CD4-positive, alpha-beta T cell treated with Interleukin-17A for 4 hours (primary cell): ENCODE data around the gene ERVW-1.
"Not testable (repeated sequence)": the region's sequence is repeated elsewhere in the genome, so short reads cannot be mapped to it uniquely, and the experiment has no call there.

Experiments used
- DNase-seq: peaks from one replicate; pipeline ENCODE4 v3.0.0-alpha.2; 2020; ENCODE audit warnings: mixed read lengths

Gene ERVW-1

DNA sequence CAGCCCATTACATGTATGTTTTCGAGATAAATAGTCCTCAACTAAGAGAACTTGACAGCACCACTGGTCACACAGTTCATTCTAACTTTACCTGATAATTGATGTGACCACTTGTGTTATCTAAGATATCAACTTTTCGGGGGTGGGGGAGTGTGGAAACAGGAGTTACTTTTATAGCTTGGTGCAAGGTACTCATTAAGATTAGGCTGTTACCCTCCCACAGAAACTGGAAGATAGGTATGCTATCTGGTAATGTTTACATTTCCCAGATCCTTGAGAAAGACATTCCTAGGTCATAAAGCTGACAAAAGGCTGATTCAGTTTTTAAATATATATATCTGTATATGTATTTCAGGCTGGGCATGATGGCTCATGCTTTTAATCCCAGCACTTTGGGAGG is 11.1 kb downstream of the ERVW-1 start:
- no peak for DNase-seq

DNA sequence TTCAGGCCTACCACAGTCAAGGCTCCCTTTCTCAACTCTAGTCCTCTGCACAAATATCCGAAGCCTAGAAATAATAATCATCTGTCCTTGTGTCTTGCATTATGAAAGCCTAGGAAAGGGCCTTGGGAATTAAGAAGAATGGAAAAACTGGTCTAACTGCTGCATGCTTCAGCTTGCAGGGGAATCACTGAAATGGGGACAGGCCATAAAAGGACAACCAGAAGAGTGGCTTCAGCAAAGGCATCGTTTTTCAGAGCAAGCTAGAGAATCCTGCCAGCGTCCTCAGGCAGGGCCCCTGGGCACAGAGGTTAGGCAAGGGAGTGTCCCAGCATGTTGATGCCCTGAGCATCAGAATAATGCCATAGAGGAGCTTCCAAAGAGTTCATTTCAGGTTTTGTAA is 13.2 kb downstream of the ERVW-1 start:
- no peak for DNase-seq

DNA sequence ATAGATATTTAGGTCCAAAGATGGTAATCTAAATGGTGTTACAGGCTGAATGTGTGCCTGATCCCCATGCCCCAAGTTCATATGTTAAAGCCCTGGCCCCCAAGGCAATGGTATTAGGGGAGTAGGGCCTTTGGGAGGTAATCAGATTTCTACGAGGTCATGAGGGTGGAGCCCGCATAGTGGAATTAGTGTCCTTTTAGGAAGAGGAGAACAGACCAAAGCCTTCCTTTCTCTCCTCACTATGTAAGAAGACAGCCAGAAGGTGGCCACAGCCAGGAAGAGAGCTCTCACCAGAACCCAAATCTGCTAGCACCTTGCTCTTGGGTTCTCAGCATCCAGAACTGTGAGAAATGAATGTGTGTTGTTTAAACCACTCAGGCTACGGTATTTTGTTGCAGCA is 15.2 kb downstream of the ERVW-1 start:
- no peak for DNase-seq

DNA sequence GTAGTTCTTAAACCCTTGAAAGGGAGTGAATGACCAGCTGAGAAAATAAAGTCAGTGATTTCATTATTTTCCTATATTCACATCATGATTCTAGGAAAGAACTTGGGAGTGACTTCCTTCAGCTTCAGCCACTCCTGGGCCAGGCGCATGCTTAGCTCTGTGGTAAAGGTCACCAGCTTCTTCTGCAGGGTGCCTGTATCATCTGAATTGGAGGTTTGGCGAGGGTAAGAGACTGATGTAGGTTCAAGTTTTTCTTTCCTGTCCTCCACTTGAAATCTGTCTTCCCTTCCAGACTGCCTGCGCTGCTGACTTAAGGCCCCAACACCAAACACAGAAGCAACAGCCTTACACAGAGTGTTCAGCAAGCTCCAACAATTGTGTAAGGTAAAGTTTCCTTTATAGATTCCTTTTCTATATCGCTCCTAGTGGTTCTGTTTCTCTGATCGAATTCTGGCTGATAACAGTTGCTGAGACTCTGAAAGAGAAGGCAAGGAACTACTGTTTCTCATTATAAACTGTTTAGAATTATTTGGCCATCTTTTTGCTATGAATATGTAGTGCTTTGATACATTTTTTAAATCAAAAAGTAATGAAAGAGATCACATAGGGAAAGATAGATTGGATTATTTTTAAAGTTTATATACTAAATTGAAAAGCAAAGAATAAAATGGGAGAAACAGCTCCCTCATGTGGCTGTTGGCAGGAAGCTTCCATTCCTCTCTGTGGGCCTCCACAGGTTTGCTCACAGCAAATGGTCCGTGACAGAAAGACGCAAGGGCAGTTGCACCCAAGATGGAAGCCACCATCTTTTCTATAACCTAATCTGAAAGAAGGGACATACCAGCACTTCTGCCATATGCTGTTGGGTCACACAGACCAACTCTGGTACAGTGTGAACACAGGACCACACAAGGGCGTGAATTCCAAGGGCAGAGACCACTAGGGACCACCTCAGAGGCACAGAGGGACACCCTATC is 16.4 kb downstream of the ERVW-1 start:
- DNase-seq: peak; percentile 39

DNA sequence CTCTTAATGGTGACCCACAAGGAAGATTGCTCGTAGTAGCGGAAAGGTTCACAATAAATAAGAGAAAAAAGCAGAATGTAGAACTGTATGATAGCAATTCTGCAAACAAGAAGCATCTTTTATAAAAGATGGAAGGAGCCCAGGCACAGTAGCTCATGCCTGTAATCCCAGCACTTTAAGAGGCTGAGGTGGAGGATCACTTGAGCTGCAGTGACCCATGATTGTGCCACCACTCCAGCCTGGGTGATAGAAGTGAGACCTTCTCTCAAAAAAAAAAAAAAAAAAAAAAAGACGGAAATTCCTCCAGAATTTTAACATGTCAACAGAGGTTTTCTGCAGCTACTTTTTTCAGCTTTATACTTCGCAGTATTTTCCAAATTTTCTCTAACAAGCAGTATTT is 17.2 kb downstream of the ERVW-1 start:
- no peak for DNase-seq

DNA sequence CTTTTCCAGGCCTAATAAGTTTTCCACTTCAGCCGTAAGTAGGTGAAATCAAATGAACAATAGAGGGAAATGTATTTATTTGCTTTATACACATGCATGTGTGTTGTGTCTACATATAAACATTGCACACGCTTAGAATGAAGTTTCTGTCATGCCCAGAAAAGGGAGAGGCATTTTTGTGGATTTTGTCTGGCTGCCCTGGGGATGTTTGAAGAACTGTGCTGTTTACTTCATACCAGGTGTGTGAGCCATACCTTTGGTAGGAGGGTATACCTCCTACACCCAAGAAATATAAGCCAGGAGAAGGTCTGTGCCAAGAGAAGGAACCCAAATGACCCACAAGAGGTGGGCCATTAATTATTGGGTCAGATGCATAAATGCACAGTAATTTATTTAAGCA is 17.6 kb downstream of the ERVW-1 start:
- DNase-seq: no peak

DNA sequence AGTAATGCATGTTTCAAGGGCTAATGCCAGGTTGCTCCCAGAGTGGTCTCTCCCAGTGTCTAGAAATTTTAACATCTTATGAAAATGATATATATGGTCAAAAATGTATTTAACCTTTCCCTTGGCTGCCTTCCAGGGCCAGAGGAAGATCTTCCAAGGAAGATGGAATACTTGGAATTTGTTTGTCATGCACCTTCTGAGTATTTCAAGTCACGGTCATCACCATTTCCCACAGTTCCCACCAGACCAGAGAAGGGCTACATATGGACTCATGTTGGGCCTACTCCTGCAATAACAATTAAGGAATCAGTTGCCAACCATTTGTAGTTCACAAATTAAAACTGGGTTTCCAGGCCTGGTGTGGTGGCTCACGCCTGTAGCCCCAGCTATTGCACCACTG is 21.5 kb downstream of the ERVW-1 start:
- DNase-seq: no peak

DNA sequence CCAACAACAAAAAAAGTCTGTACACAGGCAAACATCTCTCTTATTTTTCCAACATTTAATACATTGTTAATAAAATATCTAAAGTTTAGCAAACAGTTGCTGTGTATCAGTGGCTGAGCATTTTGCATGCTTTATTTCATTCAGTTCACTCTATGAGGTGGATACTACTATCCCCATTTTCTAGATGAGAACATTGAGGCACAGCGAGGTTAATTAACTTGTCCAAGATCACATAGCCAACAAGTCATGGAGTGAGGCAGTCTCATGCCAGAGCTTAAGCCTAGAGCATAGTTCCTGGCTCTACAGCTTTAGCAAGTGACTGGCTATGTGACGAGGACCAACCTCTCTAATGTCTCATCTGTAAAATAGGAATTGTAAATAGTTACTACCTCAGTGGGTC is 26.1 kb downstream of the ERVW-1 start:
- no peak for DNase-seq

DNA sequence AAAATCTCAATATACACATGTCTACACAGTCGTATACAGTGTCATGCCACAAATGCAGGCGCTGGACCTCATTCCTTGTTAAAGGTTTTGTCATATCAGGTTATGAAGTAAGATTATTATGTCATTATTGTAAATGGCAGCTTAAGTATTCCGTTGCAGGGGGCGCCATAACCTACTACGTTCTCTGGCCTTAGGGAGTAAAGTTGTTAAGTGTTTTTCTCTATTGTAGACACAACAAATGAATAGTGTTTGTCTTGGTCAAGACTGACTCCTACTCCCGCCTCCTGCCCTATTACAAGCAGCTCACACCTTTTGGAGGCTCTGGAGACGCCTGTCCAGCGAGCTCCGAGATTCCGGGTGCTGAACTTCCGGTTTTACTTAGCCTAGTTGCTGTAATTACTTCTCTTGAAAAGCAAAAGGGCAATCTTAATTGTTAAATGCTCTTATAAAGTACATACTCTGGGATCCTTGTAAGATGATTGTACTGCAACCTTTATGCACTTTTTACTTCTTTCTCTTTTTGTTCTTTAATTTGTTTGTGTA is 29.5 kb downstream of the ERVW-1 start:
- peak; percentile 70 for DNase-seq

DNA sequence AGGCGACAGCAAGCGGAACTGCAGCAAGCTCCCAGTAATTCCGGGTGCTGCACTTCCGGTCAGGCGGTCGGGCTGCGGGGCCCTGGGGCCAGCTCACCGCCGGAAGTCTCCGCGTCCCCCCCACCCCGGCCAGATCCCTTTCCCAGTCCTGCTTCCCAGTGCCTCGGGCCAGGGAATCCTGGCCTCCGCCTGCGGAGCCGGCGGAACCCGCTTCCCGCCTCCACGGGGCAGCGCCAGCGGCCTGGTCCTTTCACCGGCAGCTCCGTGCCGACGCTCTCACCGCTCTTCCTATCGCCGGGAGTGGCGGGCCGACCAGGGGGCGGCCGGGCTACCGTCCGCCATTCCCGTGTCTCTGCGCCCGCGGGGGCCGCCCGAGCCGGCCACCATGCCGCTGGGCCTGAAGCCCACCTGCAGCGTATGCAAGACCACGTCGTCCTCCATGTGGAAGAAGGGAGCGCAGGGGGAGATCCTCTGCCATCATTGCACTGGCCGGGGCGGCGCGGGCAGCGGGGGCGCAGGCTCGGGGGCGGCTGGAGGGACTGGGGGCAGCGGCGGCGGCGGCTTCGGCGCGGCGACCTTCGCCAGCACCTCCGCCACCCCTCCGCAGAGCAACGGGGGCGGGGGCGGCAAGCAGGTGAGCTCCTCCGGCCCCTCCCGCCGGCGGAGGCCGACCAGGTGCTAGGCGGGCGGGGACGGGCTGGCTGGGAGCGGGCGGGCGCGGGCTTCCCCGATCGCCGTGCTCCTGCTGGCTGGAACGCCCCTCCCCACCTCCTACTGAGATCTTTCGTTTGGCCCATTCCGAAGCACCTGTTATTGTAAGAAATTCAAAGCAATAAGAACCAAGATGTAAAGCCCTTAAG is 30.2 kb downstream of the ERVW-1 start, which contains the start of gene GATAD1:
TSS of gene GATAD1 (plus strand) at position 138 of the 860 bp plus-strand sequence. CDS start at position 386, 248 bp downstream.
- peak; percentile 85 for DNase-seq

DNA sequence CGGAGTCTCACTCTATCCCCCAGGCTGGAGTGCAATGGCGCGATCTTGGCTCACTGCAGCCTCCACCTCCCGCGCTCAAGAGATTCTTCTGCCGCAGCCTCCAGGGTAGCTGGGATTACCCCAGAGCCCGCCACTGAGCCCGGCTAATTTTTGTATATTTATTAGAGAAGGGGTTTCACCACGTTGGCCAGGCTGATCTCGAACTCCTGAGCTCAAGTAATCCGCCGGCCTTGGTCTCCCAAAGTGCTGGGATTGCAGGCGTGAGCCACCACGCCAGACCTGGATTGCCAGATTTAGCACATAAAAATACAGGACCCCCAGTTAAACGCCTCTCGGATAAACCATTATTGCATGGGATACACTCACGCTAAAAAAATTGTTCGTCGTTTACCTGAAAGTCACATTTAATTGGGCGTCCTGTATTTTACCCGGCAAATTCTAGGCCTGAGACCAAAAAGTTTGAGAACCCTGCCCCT is 30.8 kb downstream of the ERVW-1 start:
- DNase-seq: no peak

DNA sequence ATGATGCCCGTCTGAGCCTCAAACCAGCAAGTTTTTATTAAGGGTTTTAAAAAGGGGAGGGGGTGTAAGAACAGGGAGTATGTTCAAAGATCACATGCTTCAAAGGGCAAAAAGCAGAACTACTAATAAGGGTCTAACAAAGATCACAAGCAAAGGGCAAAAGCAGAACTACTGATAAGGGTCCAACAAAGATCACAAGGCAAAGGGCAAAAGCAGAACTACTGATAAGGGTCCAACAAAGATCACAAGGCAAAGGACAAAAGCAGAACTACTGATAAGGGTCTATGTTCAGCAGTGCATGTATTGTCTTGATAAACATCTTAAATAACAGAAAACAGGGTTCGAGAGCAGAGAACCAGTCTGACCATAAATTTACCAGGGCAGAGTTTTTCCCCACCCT is 35.0 kb downstream of the ERVW-1 start:
- DNase-seq: not testable (repeated sequence)

DNA sequence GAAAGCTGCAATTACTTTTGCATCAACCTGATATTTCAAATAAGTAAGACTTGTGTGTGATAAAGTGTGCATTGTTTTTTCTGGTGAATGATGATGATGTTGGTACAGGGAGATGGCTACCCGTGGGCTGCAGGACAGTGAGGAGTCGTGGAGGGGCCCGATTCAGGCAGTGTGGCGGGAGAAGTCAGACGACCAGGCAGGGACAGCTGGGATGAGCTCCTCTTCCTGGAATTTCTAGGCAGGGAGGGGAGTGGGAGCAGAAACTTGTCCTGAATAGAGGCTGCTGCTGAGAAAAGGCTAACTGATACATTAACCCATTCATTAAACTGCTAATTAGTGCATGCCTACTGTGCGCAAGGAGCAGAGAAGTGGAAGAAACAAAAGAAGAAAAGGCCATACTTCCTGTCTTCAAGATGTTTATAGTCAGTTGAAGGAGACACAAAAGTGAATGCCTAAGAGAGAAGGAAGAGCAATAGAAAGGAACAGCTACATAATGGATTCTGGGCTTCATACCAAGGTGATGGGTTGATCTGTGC is 39.7 kb downstream of the ERVW-1 start:
- no peak for DNase-seq

DNA sequence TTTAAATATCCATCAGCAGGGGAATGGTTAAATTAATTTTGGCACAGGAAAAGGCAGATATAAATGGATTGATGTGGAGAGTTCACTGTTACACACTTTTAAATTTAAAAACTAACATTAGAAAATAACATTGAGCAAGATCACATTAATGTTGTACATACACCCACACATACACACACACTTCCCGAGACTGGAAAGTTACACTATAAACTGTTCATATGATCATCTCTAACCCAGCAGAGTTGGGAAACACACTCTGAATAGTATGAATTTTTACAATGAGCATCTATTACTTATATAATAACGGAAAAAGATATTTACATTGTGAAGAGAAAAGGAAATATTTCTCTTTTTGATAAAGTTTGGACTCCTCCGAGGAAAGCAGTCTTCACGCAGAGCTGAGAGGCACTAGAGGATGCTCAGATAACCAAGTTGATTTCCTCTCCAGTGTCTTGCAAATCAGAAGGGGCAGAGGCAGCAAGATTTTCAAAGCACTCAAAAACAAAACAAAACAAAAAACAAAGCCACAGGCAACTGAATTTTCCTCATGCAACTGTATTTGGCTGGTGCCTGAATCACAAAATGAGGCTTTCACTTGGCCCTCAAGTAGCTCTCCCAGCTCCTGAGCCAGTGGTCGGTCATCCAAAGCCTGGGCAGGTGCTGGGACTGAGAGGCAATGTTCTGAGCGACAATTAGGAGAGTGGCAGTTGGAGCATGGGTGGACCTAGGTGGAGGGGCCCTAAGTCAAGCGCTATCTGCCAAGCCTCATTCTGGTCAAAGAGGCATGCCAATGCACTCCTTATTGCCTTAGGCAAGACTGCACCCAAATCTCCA is 40.9 kb downstream of the ERVW-1 start:
- DNase-seq: no peak

DNA sequence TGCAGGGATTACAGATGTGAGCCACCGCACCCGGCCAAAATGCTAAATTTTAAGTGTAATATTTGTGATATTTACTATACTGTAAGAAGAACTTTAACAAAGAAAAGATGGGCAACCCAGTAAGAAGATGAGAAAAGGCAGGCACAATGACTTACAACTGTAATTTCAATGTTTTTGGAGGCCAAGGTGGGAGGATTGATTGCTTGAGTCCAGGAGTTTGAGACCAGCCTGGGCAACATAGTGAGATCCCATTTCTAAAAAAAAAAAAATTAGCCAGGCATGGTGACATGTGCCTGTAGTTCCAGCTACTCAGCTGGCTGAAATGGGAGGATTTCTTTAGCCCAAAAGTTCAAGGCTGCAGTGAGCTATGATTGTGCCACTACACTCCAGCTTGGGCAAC is 42.2 kb downstream of the ERVW-1 start:
- DNase-seq: no peak

DNA sequence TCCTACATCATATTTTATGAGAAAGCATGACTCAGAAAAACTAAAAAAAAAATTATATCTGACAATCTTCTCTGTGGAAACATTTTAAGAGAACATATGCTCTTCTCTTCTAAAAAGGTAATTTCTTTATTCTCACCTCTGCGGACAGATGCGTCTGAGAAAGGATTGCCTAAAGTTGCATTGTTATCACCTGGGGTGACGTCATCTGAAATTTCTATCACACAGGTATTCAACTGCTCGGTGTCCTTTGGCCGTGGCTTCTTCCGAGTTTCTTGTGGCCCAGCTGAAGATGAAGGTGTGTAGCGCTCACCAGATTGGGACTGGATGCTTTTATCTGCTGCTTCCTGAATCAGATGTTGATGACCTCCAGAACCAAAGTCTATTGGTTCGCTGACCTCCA is 44.7 kb downstream of the ERVW-1 start:
- DNase-seq: no peak

DNA sequence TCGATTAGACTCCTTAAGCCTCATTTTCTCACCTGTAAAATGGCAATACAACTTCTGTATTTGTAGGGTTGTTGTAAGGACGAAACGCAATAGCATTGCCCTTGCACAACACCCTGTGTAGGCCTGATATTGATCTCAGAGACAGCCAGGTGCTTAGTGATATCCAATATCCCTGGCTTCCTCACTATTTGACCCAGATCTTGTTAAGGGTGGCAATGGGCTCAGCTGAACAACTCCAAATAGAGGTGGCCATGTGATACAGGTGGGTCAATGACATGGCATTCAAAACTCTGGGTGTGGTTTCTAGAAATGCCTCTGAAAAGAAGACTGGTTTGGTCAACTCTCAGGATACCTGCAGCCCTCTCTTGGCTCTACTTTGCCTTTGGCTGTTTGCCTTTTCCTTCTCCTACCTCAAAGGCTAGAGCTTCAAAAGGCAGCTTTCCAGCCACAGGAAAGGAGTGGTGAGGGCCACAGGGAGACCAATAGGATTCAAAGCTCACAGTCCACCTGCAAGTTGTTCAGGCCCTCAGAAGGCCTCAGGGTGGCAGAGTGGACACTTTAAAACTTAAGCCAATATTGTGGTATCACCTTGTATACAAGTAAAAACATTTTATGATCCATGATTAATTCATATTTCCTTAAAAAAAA is 45.3 kb downstream of the ERVW-1 start:
- no peak for DNase-seq

DNA sequence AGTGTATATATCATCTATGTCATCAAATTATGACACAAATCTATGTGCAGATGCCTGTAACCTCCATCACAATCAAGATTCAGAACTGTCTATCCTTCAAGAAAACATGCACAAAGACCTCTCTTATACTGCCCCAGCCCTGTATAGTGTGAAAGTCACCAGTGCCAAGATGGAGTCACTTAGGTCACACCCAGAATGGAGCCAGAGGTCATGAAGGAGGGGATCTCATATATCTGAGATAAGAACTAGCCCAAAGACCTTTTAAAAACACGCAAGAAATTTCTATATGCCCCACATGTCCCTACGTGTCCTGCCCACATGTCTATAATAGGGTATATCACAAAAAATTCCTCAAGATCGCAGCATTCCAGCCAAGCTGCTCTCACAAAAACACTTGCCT is 50.6 kb downstream of the ERVW-1 start:
- DNase-seq: no peak

DNA sequence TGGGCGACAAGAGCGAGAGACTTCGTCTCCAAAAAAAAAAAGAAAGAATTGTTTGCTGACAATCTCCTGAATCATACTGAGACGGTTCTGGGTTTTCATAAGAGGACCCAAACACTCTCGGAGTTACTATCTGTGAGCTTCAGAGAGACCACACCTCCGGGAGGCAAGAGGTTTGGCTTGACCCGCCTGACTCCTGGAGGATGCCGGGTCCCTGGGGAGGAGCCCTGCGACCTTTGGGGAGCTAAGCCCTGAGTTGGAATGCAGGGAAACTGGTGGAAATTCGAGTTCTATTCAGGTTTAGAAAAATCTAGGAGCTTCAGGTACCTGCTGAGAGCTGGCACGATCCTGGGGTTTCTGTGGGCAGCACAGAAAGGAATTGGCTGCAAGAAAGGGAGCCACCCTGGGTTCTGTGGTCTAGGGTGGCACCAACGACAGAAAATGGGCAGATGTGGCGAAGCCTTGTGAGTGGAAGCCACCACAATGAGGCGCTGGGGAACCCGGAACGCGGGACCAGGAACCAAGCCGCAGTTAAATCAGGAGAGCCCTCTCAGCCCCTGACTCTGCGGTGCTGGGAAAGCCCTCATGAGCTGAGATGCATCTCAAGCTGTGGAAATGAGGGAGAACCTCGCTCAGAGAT is 52.3 kb downstream of the ERVW-1 start:
- peak; percentile 39 for DNase-seq

DNA sequence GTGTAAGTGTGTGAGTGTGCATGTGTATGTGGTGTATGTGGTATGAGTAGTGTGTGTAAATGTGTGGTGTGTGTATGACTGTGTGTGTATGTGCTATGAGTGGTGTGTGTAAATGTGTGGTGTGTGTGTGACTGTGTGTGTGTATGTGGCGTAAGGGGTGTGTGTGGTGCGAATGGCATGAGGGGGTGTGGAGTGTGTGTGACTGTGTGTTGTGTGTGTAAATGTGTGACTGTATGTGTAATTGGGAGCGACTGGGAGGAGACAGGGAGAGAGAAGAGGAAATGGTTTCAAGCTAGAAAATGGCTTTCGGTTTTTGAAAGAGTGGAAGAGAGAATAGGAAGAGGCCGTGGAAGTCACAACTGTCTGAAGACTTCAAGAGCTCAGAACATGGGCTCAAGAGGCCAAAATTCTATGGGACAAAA is 54.0 kb downstream of the ERVW-1 start:
- DNase-seq: no peak

DNA sequence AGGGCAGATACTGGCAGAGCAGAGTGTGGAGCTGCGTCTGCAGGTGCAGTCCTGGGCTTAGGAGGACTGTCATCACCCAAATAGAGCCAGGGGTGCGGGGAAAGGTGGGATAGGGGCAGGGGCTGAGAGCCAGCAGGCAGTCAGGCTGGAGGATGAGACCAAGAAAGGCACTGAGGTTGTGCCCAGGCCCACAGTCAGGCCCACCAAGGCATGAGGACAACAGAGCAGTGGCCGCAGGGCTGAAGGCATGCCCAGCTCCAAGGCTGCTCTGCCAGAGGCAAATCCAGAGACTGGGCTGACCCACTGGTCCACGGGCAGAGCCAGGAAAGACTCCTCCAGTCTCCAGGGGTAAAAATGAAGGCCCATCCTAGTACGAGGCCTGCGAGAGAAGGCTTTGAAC is 54.8 kb downstream of the ERVW-1 start:
- no peak for DNase-seq
